Muscle of arm (tissue), 14 donors: ENCODE results near the gene PCDHGA8. TPM values are rescaled to one million over a fixed set of nuclear protein-coding genes. Genes with fewer than 3 reads are reported as not detected.
"Not testable (repeated sequence)": the region's sequence is repeated elsewhere in the genome, so short reads cannot be mapped to it uniquely, and the experiment has no call there.

Experiments used
- DNase-seq: peaks from one replicate; pipeline ENCODE4 v3.0.0-alpha.2; 2013
- long read RNA-seq, 11 donors: transcript quantifications; one replicate each; lab custom pipeline, GENCODE V29; 2026
- polyA plus RNA-seq, 12 donors: library from polyadenylated mRNA; unstranded; fragments of 120-200 nt; gene quantifications; one replicate each; pipeline ENCODE4 v1.2.1, GENCODE V29; 2013; ENCODE audit not compliant: insufficient read length in 12 of 12

PCDHGA8 gene
- 1 to 10 TPM in 1 of 12 donors, under 1 TPM in 9, not detected in 2; 0.34 to 1.1 (median 0.66) TPM for polyA plus RNA-seq
- long read RNA-seq, donor 1, full-length matches to known transcripts, result 1 of 1 reads
- long read RNA-seq, donor 1, partial matches to known transcripts, result 0 of 1 reads
- long read RNA-seq, donor 1, other reads (novel, unspliced or antisense), result 0 of 1 reads
- long read RNA-seq, donor 2, full-length matches to known transcripts, result 1 of 1 reads
- long read RNA-seq, donor 2, partial matches to known transcripts, result 0 of 1 reads
- long read RNA-seq, donor 2, other reads (novel, unspliced or antisense), result 0 of 1 reads
- long read RNA-seq, donor 3, full-length matches to known transcripts, result 1 of 1 reads
- long read RNA-seq, donor 3, partial matches to known transcripts, result 0 of 1 reads
- long read RNA-seq, donor 3, other reads (novel, unspliced or antisense), result 0 of 1 reads
- long read RNA-seq, donor 4, result 0 reads
- long read RNA-seq, donor 5, full-length matches to known transcripts, result 1 of 1 reads
- long read RNA-seq, donor 5, partial matches to known transcripts, result 0 of 1 reads
- long read RNA-seq, donor 5, other reads (novel, unspliced or antisense), result 0 of 1 reads
- long read RNA-seq, donor 6, result 0 reads
- long read RNA-seq, donor 7, full-length matches to known transcripts, result 2 of 2 reads
- long read RNA-seq, donor 7, partial matches to known transcripts, result 0 of 2 reads
- long read RNA-seq, donor 7, other reads (novel, unspliced or antisense), result 0 of 2 reads
- long read RNA-seq, donor 8, result 0 reads
- long read RNA-seq, donor 9, result 0 reads
- long read RNA-seq, donor 10, full-length matches to known transcripts, result 1 of 1 reads
- long read RNA-seq, donor 10, partial matches to known transcripts, result 0 of 1 reads
- long read RNA-seq, donor 10, other reads (novel, unspliced or antisense), result 0 of 1 reads
- long read RNA-seq, donor 11, full-length matches to known transcripts, result 2 of 2 reads
- long read RNA-seq, donor 11, partial matches to known transcripts, result 0 of 2 reads
- long read RNA-seq, donor 11, other reads (novel, unspliced or antisense), result 0 of 2 reads

GRCh38 chr5:141392429-141393198 lies at the start of gene PCDHGA8:
Gene PCDHGA8, plus strand, starts transcription at chr5:141392633. Its CDS starts 181 bp downstream, at chr5:141392814.
- DNase-seq, result no peak

- DNase-seq, result no peak
Measured at GRCh38 chr5:141342773-141343172, 49.7 kb upstream of the PCDHGA8 start.

- no peak for DNase-seq
Measured at GRCh38 chr5:141343242-141343952, 49.0 kb upstream of the PCDHGA8 start, which contains the start of gene PCDHGA3. Gene PCDHGA3, plus strand, starts transcription at chr5:141343829. Its CDS starts 205 bp downstream, at chr5:141344034.

GRCh38 chr5:141343953-141344463 lies 48.4 kb upstream of the PCDHGA8 start:
- DNase-seq, result no peak

- no peak for DNase-seq
Measured at GRCh38 chr5:141345327-141345726, 47.1 kb upstream of the PCDHGA8 start.

- DNase-seq, result not testable (repeated sequence)
Measured at GRCh38 chr5:141346017-141346416, 46.4 kb upstream of the PCDHGA8 start.

- no peak for DNase-seq
Measured at GRCh38 chr5:141349917-141350619, 42.4 kb upstream of the PCDHGA8 start, which contains the start of gene PCDHGB1. Gene PCDHGB1, plus strand, starts transcription at chr5:141350099. Its CDS starts 162 bp downstream, at chr5:141350261.

GRCh38 chr5:141351591-141351990 lies 40.8 kb upstream of the PCDHGA8 start:
- no peak for DNase-seq

- DNase-seq, result no peak
Measured at GRCh38 chr5:141354900-141355469, 37.4 kb upstream of the PCDHGA8 start, which contains the start of gene PCDHGA4. Gene PCDHGA4, plus strand, starts transcription at chr5:141355021. Its CDS starts 87 bp downstream, at chr5:141355108.

GRCh38 chr5:141355641-141356040 lies 36.8 kb upstream of the PCDHGA8 start:
- DNase-seq, result no peak

- no peak for DNase-seq
Measured at GRCh38 chr5:141356133-141356532, 36.3 kb upstream of the PCDHGA8 start.

- DNase-seq, result no peak
Measured at GRCh38 chr5:141356950-141357349, 35.5 kb upstream of the PCDHGA8 start.

GRCh38 chr5:141359790-141360426 lies 32.5 kb upstream of the PCDHGA8 start, which contains the start of gene PCDHGB2:
Gene PCDHGB2, plus strand, starts transcription at chr5:141359994. Its CDS starts 142 bp downstream, at chr5:141360136.
- no peak for DNase-seq

GRCh38 chr5:141360685-141361084 lies 31.7 kb upstream of the PCDHGA8 start:
- no peak for DNase-seq

- no peak for DNase-seq
Measured at GRCh38 chr5:141362719-141363118, 29.7 kb upstream of the PCDHGA8 start.

- no peak for DNase-seq
Measured at GRCh38 chr5:141363952-141364660, 28.3 kb upstream of the PCDHGA8 start, which contains the start of gene PCDHGA5. Gene PCDHGA5, plus strand, starts transcription at chr5:141364162. Its CDS starts 169 bp downstream, at chr5:141364331.

GRCh38 chr5:141366016-141366896 lies 26.2 kb upstream of the PCDHGA8 start:
- no peak for DNase-seq
